GM19193 (cell line): ENCODE measurements around the gene CINP.
A peak's percentile ranks its signal among the peaks of the same experiment; 100 is the strongest.

ENCODE experiments used
- POLR2A ChIP-seq: IDR thresholded peaks from 4 replicates; pipeline ENCODE4 v1.6.1; 2011; ENCODE audit not compliant: insufficient read depth, insufficient read length; ENCODE audit errors: extremely low read depth

CINP gene

DNA sequence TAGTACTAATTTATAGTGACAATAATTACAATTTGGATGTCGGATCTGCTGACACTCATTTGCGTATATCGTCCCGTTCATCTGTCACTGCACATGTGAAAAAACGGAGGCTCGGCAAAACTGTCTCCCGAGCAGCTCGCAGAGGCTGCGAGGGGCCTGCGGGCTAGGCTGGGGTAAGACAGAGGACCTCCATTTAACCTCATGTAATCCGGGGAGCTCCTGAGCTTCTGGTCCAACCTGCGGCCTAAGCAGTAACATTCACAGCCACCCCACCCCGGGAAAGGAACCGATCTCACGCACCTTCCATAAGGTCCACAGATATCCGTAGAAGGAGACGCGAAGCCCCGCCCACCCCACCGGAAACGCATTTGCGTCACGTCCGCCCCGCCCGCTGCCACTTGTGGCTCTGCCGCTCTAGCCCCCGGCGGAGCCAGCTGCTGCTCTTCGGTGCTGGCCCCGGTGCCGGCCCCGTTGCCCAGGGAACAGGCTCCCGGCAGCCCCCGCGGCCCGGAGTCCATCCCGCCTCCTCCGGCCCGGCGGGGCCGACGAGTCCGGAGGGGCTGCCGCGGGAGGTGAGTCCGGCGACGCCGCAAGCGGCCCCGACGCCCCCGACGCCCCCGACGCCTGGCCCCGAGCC, at the start of gene CINP, which contains the start of gene TECPR2:
Gene CINP, minus strand, starts transcription at position 346 of the 637 bp plus-strand sequence. Its CDS starts 39 bp downstream, at position 307.
Gene TECPR2, plus strand, starts transcription at position 397 of the 637 bp plus-strand sequence. CDS start 13,781 bp downstream, outside the sequence.
- peak; percentile 91 for TF ChIP-seq POLR2A

DNA sequence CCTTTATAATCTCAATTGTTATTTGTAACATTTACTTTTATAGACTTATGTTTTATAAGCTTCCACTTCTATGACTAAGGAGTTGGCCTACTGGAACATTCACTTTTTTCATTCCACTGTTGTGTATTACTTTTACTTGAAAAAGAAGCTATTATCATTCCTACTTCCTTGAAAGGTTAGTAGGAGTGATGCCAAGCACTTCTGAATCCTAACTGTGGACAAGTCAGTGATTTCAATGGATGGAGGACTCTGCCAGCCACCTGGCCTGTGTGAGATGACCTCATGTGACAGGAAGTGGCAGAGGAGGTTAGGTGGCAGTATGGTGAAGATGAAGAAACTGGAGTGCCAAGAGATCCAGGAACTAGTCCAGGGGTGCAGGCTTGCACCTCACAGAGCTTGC, 46.0 kb upstream of the CINP start:
- no peak for TF ChIP-seq POLR2A

DNA sequence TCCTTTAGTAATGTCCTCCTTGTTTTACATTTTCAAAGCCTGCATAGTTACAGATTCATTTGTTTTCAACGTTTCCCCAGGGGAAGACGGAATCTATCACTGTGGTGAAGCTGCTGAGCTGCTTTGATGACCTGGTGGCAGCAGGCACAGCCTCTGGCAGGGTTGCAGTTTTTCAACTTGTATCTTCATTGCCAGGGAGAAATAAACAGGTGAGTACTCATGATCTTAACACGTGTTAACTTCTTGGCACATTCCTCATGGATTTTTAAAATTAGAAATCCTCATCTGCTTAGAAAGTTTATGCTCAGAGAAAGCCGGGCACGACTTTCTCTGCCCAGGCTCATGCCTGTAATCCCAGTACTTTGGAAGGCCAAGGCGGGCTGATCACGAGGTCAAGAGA, 44.6 kb upstream of the CINP start:
- TF ChIP-seq POLR2A, result no peak

DNA sequence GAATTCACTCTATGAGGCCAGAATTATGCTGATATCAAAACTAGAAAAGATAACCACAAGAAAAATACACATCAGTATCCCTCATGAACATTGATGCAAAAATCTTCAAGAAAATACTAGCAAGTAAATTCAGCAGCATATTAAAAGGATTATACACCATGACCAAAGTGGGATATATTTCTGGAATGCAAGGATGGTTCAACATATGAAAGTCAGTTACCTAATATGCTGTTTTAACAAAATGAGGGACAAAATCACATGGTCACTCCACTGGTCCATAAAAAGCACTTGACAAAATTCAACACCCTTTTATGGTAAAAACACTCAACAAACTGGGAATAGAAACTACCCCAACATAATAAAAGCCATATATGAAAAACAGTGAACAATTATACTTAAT, 40.3 kb upstream of the CINP start:
- TF ChIP-seq POLR2A, result no peak

GRCh38 chr14:102396521-102396920, 33.8 kb upstream of the CINP start:
- no peak for TF ChIP-seq POLR2A

- no peak for TF ChIP-seq POLR2A
Observed at GRCh38 chr14:102394717-102395375, 32.2 kb upstream of the CINP start.

DNA sequence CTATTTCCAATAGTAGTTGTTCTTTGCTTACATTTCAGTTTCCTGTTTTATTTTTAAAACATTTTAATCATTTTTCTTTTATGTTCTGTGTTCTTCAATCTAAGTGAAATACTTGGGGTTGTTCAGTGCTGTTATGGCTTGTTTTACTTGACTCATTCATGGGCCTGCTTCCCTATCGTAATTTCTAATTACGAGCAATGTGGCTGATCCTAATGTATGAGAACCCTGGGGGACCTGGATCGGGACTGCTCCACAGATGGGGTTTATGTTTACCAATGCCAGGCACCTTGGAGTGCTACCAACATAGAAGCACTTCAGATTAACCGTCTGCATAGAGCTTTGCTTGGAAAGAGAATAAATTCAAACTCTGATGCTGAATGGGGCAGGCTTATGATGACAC, 29.8 kb upstream of the CINP start:
- no peak for TF ChIP-seq POLR2A

DNA sequence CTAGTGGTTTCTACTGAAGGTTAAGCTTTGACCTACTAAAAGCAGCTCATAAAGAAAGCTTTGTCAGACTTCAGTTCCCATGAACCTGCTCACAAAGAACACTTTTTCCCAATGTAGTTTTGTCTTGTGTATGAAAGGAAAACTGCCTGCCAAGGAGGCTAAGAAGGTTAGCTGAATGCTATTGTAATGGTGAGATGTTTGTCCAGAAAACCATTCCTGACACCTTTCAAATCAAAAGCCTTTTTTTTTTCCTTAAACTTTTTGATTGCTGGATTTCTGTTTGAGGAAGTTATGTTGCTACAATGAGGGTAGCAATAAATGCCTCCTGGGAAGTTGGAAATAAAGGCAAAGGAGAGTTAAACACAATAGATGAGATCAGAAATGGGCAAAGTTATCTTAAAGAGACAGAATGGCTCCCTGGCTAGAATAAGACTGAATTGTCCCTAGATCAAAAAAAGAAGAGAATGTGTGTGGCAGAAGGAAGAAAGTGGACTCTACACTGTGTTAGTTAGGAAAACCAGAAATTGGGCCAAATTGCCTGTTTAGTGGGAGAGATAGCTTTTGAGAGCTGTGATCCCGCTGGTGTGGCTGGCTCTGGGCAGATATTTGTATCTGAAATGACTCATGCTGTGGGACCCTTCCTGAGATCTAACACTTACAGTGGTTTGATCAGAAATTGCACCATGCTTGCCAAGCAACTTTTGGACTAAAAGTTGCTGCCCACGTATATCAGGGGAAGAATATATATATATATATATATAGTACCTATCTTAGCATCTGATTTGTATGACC, 27.6 kb upstream of the CINP start:
- no peak for TF ChIP-seq POLR2A

DNA sequence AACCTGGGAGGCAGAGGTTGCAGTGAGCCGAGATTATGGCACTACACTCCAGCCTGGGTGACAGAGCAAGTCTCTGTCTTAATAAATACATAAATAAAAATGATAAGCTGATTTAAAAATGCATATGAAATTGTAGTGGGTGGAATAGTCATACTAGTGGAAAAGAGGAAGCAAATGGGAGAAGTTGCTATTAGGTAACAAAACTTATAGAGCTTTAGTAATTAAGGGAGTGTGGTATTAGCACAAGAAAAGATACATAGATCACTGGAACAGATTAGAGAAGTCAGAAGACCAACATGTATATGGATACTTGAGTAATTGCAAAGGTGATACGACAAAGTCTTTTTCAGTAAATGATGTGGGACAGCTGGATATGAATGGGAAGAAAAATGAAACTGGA, 26.6 kb upstream of the CINP start:
- TF ChIP-seq POLR2A, result no peak

GRCh38 chr14:102387086-102387485, 24.4 kb upstream of the CINP start:
- no peak for TF ChIP-seq POLR2A

- TF ChIP-seq POLR2A, result no peak
Observed at GRCh38 chr14:102378830-102379229, 16.1 kb upstream of the CINP start.

DNA sequence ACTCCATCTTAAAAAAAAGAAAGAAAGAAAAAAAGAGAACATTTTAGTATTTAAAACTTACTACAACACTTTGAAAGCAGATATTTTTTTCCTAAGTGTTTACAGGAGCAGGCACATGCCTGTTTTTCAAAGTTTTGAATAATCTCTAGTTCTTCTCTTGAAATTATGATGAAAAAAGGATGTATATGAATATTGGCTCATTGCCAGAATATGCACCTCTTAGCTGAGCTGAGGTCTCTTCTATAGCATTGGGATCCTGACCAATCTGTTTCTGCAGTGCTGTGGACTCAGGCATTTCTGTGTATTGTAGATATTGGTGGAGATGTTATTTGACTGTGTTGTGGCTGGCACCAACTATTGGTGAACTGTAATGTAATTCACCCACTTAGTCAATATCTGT, 15.0 kb upstream of the CINP start:
- TF ChIP-seq POLR2A, result no peak

GRCh38 chr14:102375119-102375518, 12.4 kb upstream of the CINP start:
- TF ChIP-seq POLR2A, result no peak

DNA sequence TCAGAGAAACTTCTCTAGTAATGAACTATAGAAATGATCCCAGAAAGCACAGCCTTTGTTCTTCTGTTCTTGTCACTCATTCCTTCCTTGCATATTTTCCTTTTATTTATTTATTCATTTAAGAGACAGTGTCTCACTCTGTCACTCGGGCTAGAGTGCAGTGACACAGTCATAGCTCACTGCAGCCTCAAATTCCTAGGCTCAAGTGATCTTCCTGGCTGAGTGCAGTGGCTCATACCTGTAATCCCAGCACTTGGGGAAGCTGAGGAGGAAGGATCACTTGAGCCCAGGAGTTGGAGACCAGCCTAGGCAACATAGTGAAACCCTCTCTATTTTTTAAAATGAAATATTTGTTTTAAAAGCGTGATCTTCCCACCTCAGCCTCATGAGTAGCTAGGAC, 11.6 kb upstream of the CINP start:
- no peak for TF ChIP-seq POLR2A

DNA sequence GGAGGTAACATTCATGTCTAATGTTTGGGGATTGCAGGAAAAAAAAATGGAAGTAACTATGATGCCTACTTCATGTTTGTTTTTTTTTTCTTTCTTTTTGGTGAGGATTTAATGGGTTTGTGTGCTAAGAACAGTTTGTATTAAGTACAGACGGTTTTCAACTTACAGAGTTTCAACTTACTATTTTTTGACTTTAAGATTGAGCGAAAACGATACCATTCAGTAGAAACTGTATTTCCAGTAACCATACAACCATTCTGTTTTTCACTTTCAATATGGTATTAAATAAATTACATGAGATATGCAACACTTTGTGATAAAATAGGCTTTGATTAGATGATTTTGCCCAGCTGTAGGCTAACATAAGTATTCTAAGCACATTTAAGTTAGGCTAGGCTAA, 10.4 kb upstream of the CINP start:
- no peak for TF ChIP-seq POLR2A

GRCh38 chr14:102371361-102371760, 8.7 kb upstream of the CINP start:
- no peak for TF ChIP-seq POLR2A

GRCh38 chr14:102370305-102370809, 7.7 kb upstream of the CINP start:
- no peak for TF ChIP-seq POLR2A
